Liver (tissue), 9 donors: ENCODE data around the gene GPRIN3. TPM values are rescaled to one million over a fixed set of nuclear protein-coding genes. Genes with fewer than 3 reads are reported as not detected.

ENCODE experiments used
- DNase-seq: peaks from one replicate; pipeline ENCODE4 v3.0.0-alpha.2; 2017; ENCODE audit warnings: low spot score
- H3K27ac ChIP-seq, 2 donors: one replicate each; pipeline ENCODE4 v1.7.0; 2013; ENCODE audit warnings: inconsistent platforms in 2 of 2, low read length in 2 of 2, control low read depth in 1 of 2, low read depth in 1 of 2, mild to moderate bottlenecking in 1 of 2
- H3K27me3 ChIP-seq, 4 donors: one replicate each; pipeline versions ENCODE4 v1.6.1 to v1.7.0; 2013; ENCODE audit warnings: low read length in 3 of 4, inconsistent platforms in 1 of 4, mild to moderate bottlenecking in 1 of 4, moderate library complexity in 1 of 4; ENCODE audit not compliant: control insufficient read depth in 4 of 4, insufficient read depth in 4 of 4
- H3K36me3 ChIP-seq, 4 donors: one replicate each; pipeline versions ENCODE4 v1.6.1 to v1.7.0; 2013; ENCODE audit warnings: low read length in 3 of 4, mild to moderate bottlenecking in 3 of 4, low read depth in 1 of 4, moderate library complexity in 1 of 4; ENCODE audit not compliant: control insufficient read depth in 4 of 4, insufficient read depth in 3 of 4
- H3K4me1 ChIP-seq, 4 donors: one replicate each; pipeline versions ENCODE4 v1.6.1 to v1.7.0; 2013; ENCODE audit warnings: low read length in 3 of 4, mild to moderate bottlenecking in 3 of 4, moderate library complexity in 1 of 4; ENCODE audit not compliant: control insufficient read depth in 4 of 4, insufficient read depth in 4 of 4
- H3K4me3 ChIP-seq, 3 donors: one replicate each; pipeline versions ENCODE4 v1.6.1 to v1.7.0; 2013; ENCODE audit warnings: low read length in 3 of 3, control low read depth in 1 of 3, low read depth in 1 of 3, mild to moderate bottlenecking in 1 of 3
- H3K9ac ChIP-seq, 2 donors: one replicate each; pipeline ENCODE4 v1.7.0; 2013; ENCODE audit warnings: low read length in 2 of 2, mild to moderate bottlenecking in 2 of 2, moderate library complexity in 2 of 2, control low read depth in 1 of 2, low read depth in 1 of 2
- H3K9me3 ChIP-seq, 4 donors: one replicate each; pipeline versions ENCODE4 v1.6.1 to v1.7.0; 2013; ENCODE audit warnings: low read length in 3 of 4; ENCODE audit not compliant: control insufficient read depth in 4 of 4
- ATF3 ChIP-seq: IDR thresholded peaks from 2 replicates; pipeline ENCODE4 v1.6.1; 2016; ENCODE audit warnings: antibody characterized with exemption
- CTCF ChIP-seq: fragments of 150-350 bp; IDR thresholded peaks from 2 replicates; pipeline ENCODE4 v1.5.1; 2017; ENCODE audit warnings: improper control_type of control experiment, low read depth, low read length; ENCODE audit not compliant: missing input control
- EGR1 ChIP-seq, 2 donors: IDR thresholded peaks; 2 replicates each; pipeline ENCODE4 v1.6.1; 2016 to 2018; ENCODE audit warnings: antibody characterized with exemption in 2 of 2, low read depth in 2 of 2
- FOXA2 ChIP-seq: IDR thresholded peaks from 2 replicates; pipeline ENCODE4 v1.6.1; 2016; ENCODE audit warnings: antibody characterized with exemption
- GABPA ChIP-seq, 2 donors: IDR thresholded peaks in 1 of 2; conservative IDR thresholded peaks in 1 of 2; 2 replicates each; pipeline ENCODE4 v1.6.1; 2016; ENCODE audit warnings: antibody characterized with exemption in 2 of 2, mild to moderate bottlenecking in 1 of 2, moderate library complexity in 1 of 2
- HNF4A ChIP-seq, 2 donors: conservative IDR thresholded peaks; 2 replicates each; pipeline ENCODE4 v1.6.1; 2016; ENCODE audit warnings: antibody characterized with exemption in 2 of 2, mild to moderate bottlenecking in 2 of 2
- JUND ChIP-seq, 2 donors: IDR thresholded peaks; 2 replicates each; pipeline ENCODE4 v1.6.1; 2016; ENCODE audit warnings: antibody characterized with exemption in 2 of 2
- MAX ChIP-seq: IDR thresholded peaks from 2 replicates; pipeline ENCODE4 v1.6.1; 2016; ENCODE audit warnings: antibody characterized with exemption
- NR2F2 ChIP-seq: IDR thresholded peaks from 2 replicates; pipeline ENCODE4 v1.6.1; 2016; ENCODE audit warnings: antibody characterized with exemption
- RAD21 ChIP-seq, 2 donors: IDR thresholded peaks; 2 replicates each; pipeline ENCODE4 v1.6.1; 2016; ENCODE audit warnings: antibody characterized with exemption in 2 of 2, mild to moderate bottlenecking in 2 of 2
- REST ChIP-seq: IDR thresholded peaks from 2 replicates; pipeline ENCODE4 v1.6.1; 2016; ENCODE audit warnings: antibody characterized with exemption, mild to moderate bottlenecking
- RXRA ChIP-seq, 2 donors: IDR thresholded peaks; 2 replicates each; pipeline ENCODE4 v1.6.1; 2017 to 2018; ENCODE audit warnings: antibody characterized with exemption in 2 of 2, mild to moderate bottlenecking in 1 of 2
- SP1 ChIP-seq: IDR thresholded peaks from 2 replicates; pipeline ENCODE4 v1.6.1; 2018; ENCODE audit warnings: antibody characterized with exemption, mild to moderate bottlenecking
- TAF1 ChIP-seq: conservative IDR thresholded peaks from 2 replicates; pipeline ENCODE4 v1.6.1; 2016; ENCODE audit warnings: antibody characterized with exemption, mild to moderate bottlenecking
- YY1 ChIP-seq: IDR thresholded peaks from 2 replicates; pipeline ENCODE4 v1.6.1; 2016; ENCODE audit warnings: antibody characterized with exemption, mild to moderate bottlenecking
- ZBTB33 ChIP-seq: IDR thresholded peaks from 2 replicates; pipeline ENCODE4 v1.6.1; 2016; ENCODE audit warnings: antibody characterized with exemption
- WGBS: extraction: QIAGEN DNeasy Blood & Tissue Kit; methylation state at CpG from one replicate; pipeline ENCODE4 v1.1.7; 2013; 5-methylcytosine and 5-hydroxymethylcytosine counted together
- polyA plus RNA-seq, 2 donors: library from polyadenylated mRNA; stranded (reverse) in 1 of 2; unstranded in 1 of 2; fragments of 200-250 nt in 1 of 2; fragments of >200 nt in 1 of 2; fragmentation: Nextera tagmentation in 1 of 2; extraction: Ambion mirVana in 1 of 2; gene quantifications; one replicate each; pipeline versions ENCODE4 v1.2.1 to v1.2.3, GENCODE V29; 2013 to 2015
- total RNA-seq, 2 donors: library from RNA; depleted of rRNA; stranded (reverse); fragments of >200 nt; gene quantifications; one replicate each; pipeline ENCODE4 v1.2.3, GENCODE V29; 2014
- donor health status: healthy.
- donor health status: healthy.
- donor health status: healthy.
- donor health status: healthy.
- donor health status: healthy.

The GPRIN3 gene
- total and polyA plus RNA-seq, 4 donors = 0.25 to 1.5 (median 0.95) TPM

GRCh38 chr4:89352541-89352940 lies 44.9 kb upstream of the GPRIN3 start:
- Histone ChIP-seq H3K4me3 (no peak overlapping the region), H3K27me3 (no peaks in the 10 kb centered on the region), H3K36me3 (no peaks in the 10 kb centered on the region), H3K4me1 (no peaks in the 10 kb centered on the region), H3K9me3 (peaks cover 0 to 3% (median 1%) of the 10 kb centered on the region in 4 donors), H3K27ac (no peak overlapping the region), H3K9ac (no peak overlapping the region)
- 85% methylated on average over 1 of the region's 1 CpG for WGBS
- DNase-seq = no peak
- TF ChIP-seq EGR1 (IDR thresholded peaks at IDR 0.05; ENCODE audit: low read depth in 2 of 2) = no peak
- TF ChIP-seq JUND (IDR thresholded peaks at IDR 0.05) = no peak
- TF ChIP-seq RAD21 (IDR thresholded peaks at IDR 0.05) = no peak
- TF ChIP-seq ZBTB33 = no peak
- no peak for TF ChIP-seq SP1
- TF ChIP-seq NR2F2 = no peak
- no peak for TF ChIP-seq CTCF

GRCh38 chr4:89351201-89351600 lies 43.6 kb upstream of the GPRIN3 start:
- TF ChIP-seq RAD21 (IDR thresholded peaks at IDR 0.05) = no peak
- no peak for TF ChIP-seq ATF3
- TF ChIP-seq NR2F2 = no peak
- TF ChIP-seq MAX = no peak
- no peak for TF ChIP-seq YY1
- no peak for TF ChIP-seq FOXA2
- Histone ChIP-seq H3K36me3 (no peaks in the 10 kb centered on the region), H3K27me3 (no peaks in the 10 kb centered on the region), H3K9me3 (peaks cover 0 to 3% (median 1%) of the 10 kb centered on the region in 4 donors), H3K27ac (no peak overlapping the region), H3K9ac (no peak overlapping the region), H3K4me3 (no peak overlapping the region), H3K4me1 (no peaks in the 10 kb centered on the region)
- no peak for DNase-seq
- 67% methylated on average over 2 of the region's 2 CpGs for WGBS

- no peak overlapping the region for H3K9ac ChIP-seq
- H3K4me3 ChIP-seq = no peak overlapping the region
- no peaks in the 10 kb centered on the region for H3K27me3 ChIP-seq
- H3K27ac ChIP-seq = no peak overlapping the region
- H3K9me3 ChIP-seq = peaks cover 0 to 3% (median 1%) of the 10 kb centered on the region in 4 donors
- H3K4me1 ChIP-seq = no peaks in the 10 kb centered on the region
- 88% methylated on average over 2 of the region's 2 CpGs for WGBS
- no peaks in the 10 kb centered on the region for H3K36me3 ChIP-seq
- DNase-seq = no peak
- TF ChIP-seq ZBTB33 (no peak), RAD21 (IDR thresholded peaks at IDR 0.05) (no peak), JUND (IDR thresholded peaks at IDR 0.05) (no peak), ATF3 (no peak), MAX (no peak), YY1 (no peak), REST (no peak), RXRA (IDR thresholded peaks at IDR 0.05) (no peak), EGR1 (IDR thresholded peaks at IDR 0.05; ENCODE audit: low read depth in 2 of 2) (no peak), GABPA (IDR thresholded peaks at IDR 0.05 in 1 of 2, conservative IDR thresholded peaks at IDR 0.05 in 1 of 2) (no peak), HNF4A (conservative IDR thresholded peaks at IDR 0.05) (no peak), FOXA2 (no peak), TAF1 (no peak)
Observed at GRCh38 chr4:89347363-89348025, 39.9 kb upstream of the GPRIN3 start.
